Mesodermal cell (in vitro differentiated cells): ENCODE data around the gene ELK1.

Experiments
- H3K27ac ChIP-seq: 2 replicates; pipeline ENCODE4 v1.7.0; 2013; ENCODE audit warnings: mild to moderate bottlenecking, low read depth, low read length, moderate library complexity; ENCODE audit not compliant: severe bottlenecking
- H3K36me3 ChIP-seq: 2 replicates; pipeline ENCODE4 v1.7.1; 2013; ENCODE audit warnings: mild to moderate bottlenecking, low read length, moderate library complexity; ENCODE audit not compliant: control insufficient read depth, insufficient read depth
- H3K4me1 ChIP-seq: one replicate; pipeline ENCODE4 v1.7.1; 2013; ENCODE audit warnings: mild to moderate bottlenecking, low read length; ENCODE audit not compliant: insufficient read depth, control insufficient read depth, poor library complexity, severe bottlenecking
- H3K4me3 ChIP-seq: 2 replicates; pipeline ENCODE4 v1.7.0; 2013; ENCODE audit warnings: low read length, control low read depth, mild to moderate bottlenecking; ENCODE audit not compliant: insufficient read depth, poor library complexity, severe bottlenecking; ENCODE audit errors: extremely low read depth
- H3K9me3 ChIP-seq: 2 replicates; pipeline ENCODE4 v1.7.1; 2013; ENCODE audit warnings: mild to moderate bottlenecking, low read length, moderate library complexity; ENCODE audit not compliant: control insufficient read depth
- WGBS, 2 experiments: methylation state at CpG; one replicate each; pipeline ENCODE4 v1.1.5; 2013; ENCODE audit warnings: missing lambda C conversion rate in 2 of 2; ENCODE audit not compliant: insufficient coverage in 2 of 2; 5-methylcytosine and 5-hydroxymethylcytosine counted together

ELK1 gene

GRCh38 chrX:47662144-47662657 is 11.8 kb upstream of the ELK1 start:
- Histone ChIP-seq H3K36me3 (peaks cover 6% of the 10 kb centered on the region), H3K4me1 (peaks cover 3% of the 10 kb centered on the region), H3K4me3 (no peak overlapping the region), H3K9me3 (no peaks in the 10 kb centered on the region), H3K27ac (peak overlapping the region; percentile 53)
- no CpG with 5 or more reads among the region's 1 CpG for WGBS, 2 experiments

GRCh38 chrX:47661539-47661938 is 11.2 kb upstream of the ELK1 start:
- 100% methylated on average over 1 of the region's 7 CpGs; no CpG with 5 or more reads in 1 of the 2 experiments for WGBS, 2 experiments

GRCh38 chrX:47659421-47659726 is 9.0 kb upstream of the ELK1 start:
- peaks cover 33% of the 10 kb centered on the region for H3K36me3 ChIP-seq
- peaks cover 3% of the 10 kb centered on the region for H3K4me1 ChIP-seq
- peak overlapping the region; percentile 53 for H3K4me3 ChIP-seq
- H3K9me3 ChIP-seq: no peaks in the 10 kb centered on the region
- H3K27ac ChIP-seq: peak overlapping the region; percentile 97
- 40 to 57% methylated on average over 1 to 6 of the region's 8 CpGs for WGBS, 2 experiments

More at GRCh38 chrX:47661539-47661938, 11.2 kb upstream of the ELK1 start:
- Histone ChIP-seq H3K36me3 (peaks cover 13% of the 10 kb centered on the region), H3K27ac (no peak overlapping the region), H3K4me3 (no peak overlapping the region), H3K9me3 (no peaks in the 10 kb centered on the region), H3K4me1 (peaks cover 3% of the 10 kb centered on the region)

GRCh38 chrX:47658684-47659420 is 8.5 kb upstream of the ELK1 start, which contains the start of gene UXT:
Gene UXT (minus strand): TSS chrX:47659180. CDS start chrX:47658927, 253 bp downstream.
- Histone ChIP-seq H3K4me1 (peaks cover 3% of the 10 kb centered on the region), H3K4me3 (peak within 1 kb of the TSS; percentile 53), H3K36me3 (peaks cover 34% of the 10 kb centered on the region), H3K27ac (peak within 1 kb of the TSS; percentile 97), H3K9me3 (no peaks in the 10 kb centered on the region)
- 1% methylated on average over 19 of the region's 54 CpGs; no CpG with 5 or more reads in 1 of the 2 experiments for WGBS, 2 experiments

GRCh38 chrX:47658301-47658683 is 7.9 kb upstream of the ELK1 start:
- WGBS, 2 experiments: 0% methylated on average over 9 of the region's 13 CpGs; no CpG with 5 or more reads in 1 of the 2 experiments
- H3K27ac ChIP-seq: peak overlapping the region; percentile 97
- H3K9me3 ChIP-seq: no peaks in the 10 kb centered on the region
- H3K4me3 ChIP-seq: peak overlapping the region; percentile 53
- peaks cover 3% of the 10 kb centered on the region for H3K4me1 ChIP-seq
- H3K36me3 ChIP-seq: peaks cover 37% of the 10 kb centered on the region

GRCh38 chrX:47651043-47651905 is 911 bp upstream of the ELK1 start:
- Histone ChIP-seq H3K27ac (peak overlapping the region; percentile 18), H3K36me3 (peaks cover 26% of the 10 kb centered on the region), H3K4me1 (peaks cover 5% of the 10 kb centered on the region), H3K9me3 (no peaks in the 10 kb centered on the region), H3K4me3 (peak overlapping the region; percentile 17)
- 0 to 9% methylated on average over 8 to 16 of the region's 19 CpGs for WGBS, 2 experiments

- no peak overlapping the region for H3K27ac ChIP-seq
- peaks cover 5% of the 10 kb centered on the region for H3K4me1 ChIP-seq
- no CpG with 5 or more reads among the region's 11 CpGs for WGBS, 2 experiments
- peaks cover 12% of the 10 kb centered on the region for H3K36me3 ChIP-seq
- H3K9me3 ChIP-seq: no peaks in the 10 kb centered on the region
- H3K4me3 ChIP-seq: peak overlapping the region; percentile 57
Observed at GRCh38 chrX:47649781-47650163, 591 bp downstream of the ELK1 start.

GRCh38 chrX:47649271-47649670 is 1.1 kb downstream of the ELK1 start:
- H3K4me1 ChIP-seq: peaks cover 5% of the 10 kb centered on the region
- no peak overlapping the region for H3K27ac ChIP-seq
- peaks cover 7% of the 10 kb centered on the region for H3K36me3 ChIP-seq
- WGBS, 2 experiments: 100% methylated on average over 1 of the region's 8 CpGs; no CpG with 5 or more reads in 1 of the 2 experiments
- peak overlapping the region; percentile 57 for H3K4me3 ChIP-seq
- no peaks in the 10 kb centered on the region for H3K9me3 ChIP-seq

GRCh38 chrX:47648376-47648775 is 2.0 kb downstream of the ELK1 start:
- H3K4me3 ChIP-seq: no peak overlapping the region
- H3K27ac ChIP-seq: no peak overlapping the region
- H3K9me3 ChIP-seq: no peaks in the 10 kb centered on the region
- WGBS, 2 experiments: no CpG with 5 or more reads among the region's 2 CpGs
- peaks cover 8% of the 10 kb centered on the region for H3K36me3 ChIP-seq
- H3K4me1 ChIP-seq: peaks cover 5% of the 10 kb centered on the region

GRCh38 chrX:47646636-47647035 is 3.7 kb downstream of the ELK1 start:
- WGBS, 2 experiments: 91 to 93% methylated on average over 3 to 4 of the region's 6 CpGs
- H3K27ac ChIP-seq: no peak overlapping the region

More at GRCh38 chrX:47646636-47647035, 3.7 kb downstream of the ELK1 start:
- Histone ChIP-seq H3K9me3 (no peaks in the 10 kb centered on the region), H3K4me3 (no peak overlapping the region), H3K4me1 (peaks cover 5% of the 10 kb centered on the region), H3K36me3 (peaks cover 15% of the 10 kb centered on the region)
